ENCODE measurements around the gene TPRA1. TPM values are rescaled to one million over a fixed set of nuclear protein-coding genes. Genes with fewer than 3 reads are reported as not detected.
"Not testable (repeated sequence)": the region's sequence is repeated elsewhere in the genome, so short reads cannot be mapped to it uniquely, and the experiment has no call there.

The TPRA1 gene
- total RNA-seq, 1 donor: 25.6 TPM

- H3K4me3 ChIP-seq (ENCODE audit: low read depth, low read length): no peak overlapping the region
- DNase-seq (ENCODE audit: low read depth): no peak
- no peak for TF ChIP-seq CTCF (IDR thresholded peaks at IDR 0.05; ENCODE audit: insufficient read depth, low read length)
These were observed 56.4 kb downstream of the TPRA1 start for GRCh38 chr3:127534161-127534451.

GRCh38 chr3:127532561-127533203 is 57.9 kb downstream of the TPRA1 start:
- no peak for TF ChIP-seq CTCF (IDR thresholded peaks at IDR 0.05; ENCODE audit: insufficient read depth, low read length)
- H3K4me3 ChIP-seq (ENCODE audit: low read depth, low read length): no peak overlapping the region
- no peak for DNase-seq (ENCODE audit: low read depth)

- DNase-seq (ENCODE audit: low read depth): no peak
- H3K4me3 ChIP-seq (ENCODE audit: low read depth, low read length): no peak overlapping the region
- TF ChIP-seq CTCF (IDR thresholded peaks at IDR 0.05; ENCODE audit: insufficient read depth, low read length): no peak
These were observed 58.7 kb downstream of the TPRA1 start for GRCh38 chr3:127531821-127532220.

GRCh38 chr3:127530863-127531262 is 59.7 kb downstream of the TPRA1 start:
- not testable (repeated sequence) for DNase-seq (ENCODE audit: low read depth); H3K4me3 ChIP-seq (ENCODE audit: low read depth, low read length)

- no peak for TF ChIP-seq CTCF (IDR thresholded peaks at IDR 0.05; ENCODE audit: insufficient read depth, low read length)
- no peak for DNase-seq (ENCODE audit: low read depth)
- no peak overlapping the region for H3K4me3 ChIP-seq (ENCODE audit: low read depth, low read length)
These were observed 61.0 kb downstream of the TPRA1 start for GRCh38 chr3:127529346-127530188.

DNA sequence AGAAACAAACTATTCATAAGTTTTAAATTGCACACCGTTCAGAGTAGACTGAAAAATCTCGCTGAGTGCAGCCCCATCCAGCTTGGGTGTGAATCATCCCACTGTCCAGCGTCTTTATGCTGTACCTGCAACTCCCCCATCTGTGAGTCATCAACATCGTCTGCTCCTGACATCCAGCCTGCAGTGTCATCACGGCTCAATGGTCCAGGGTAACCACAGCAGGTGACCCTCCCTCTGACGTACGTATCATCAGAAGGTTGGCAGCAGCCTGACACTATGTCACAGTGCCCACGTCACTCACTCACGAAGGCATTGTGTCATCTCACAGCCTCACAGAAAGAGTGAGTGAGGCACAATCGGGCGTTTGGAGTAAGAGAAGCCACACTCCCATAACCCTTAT is 65.2 kb downstream of the TPRA1 start:
- no peak for TF ChIP-seq CTCF (IDR thresholded peaks at IDR 0.05; ENCODE audit: insufficient read depth, low read length)
- DNase-seq (ENCODE audit: low read depth): peak; percentile 5
- H3K4me3 ChIP-seq (ENCODE audit: low read depth, low read length): no peak overlapping the region

DNA sequence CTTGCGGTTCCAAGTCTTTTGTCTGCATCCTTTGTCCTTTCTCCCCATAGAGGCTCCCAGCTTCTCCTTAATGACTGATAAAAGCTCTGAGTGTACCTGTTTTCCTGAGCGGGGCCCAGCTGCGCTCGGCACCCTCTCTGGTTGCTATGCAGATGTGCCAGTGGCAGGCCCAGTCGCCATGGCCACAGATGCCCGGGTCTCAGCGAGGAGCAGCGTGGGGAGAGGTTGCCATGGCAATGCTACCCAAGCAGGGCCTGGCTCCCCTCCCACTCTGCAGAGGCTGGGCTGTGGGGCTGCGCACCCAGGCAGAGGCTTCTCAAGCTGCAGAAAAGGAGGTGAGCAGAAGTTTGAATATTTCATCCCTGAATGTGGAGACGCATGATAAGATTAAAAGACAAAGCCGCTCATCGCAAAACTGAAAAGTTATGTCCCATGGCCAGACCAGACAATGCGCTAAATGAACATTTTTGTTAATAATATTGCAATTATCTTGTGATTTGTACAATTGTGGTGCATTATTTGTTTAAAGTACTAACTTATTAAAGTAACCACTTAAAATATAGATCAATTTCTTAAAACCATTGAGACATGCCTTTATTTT is 66.1 kb downstream of the TPRA1 start:
- TF ChIP-seq CTCF (IDR thresholded peaks at IDR 0.05; ENCODE audit: insufficient read depth, low read length): no peak
- DNase-seq (ENCODE audit: low read depth): no peak

More for the DNA sequence above, 66.1 kb downstream of the TPRA1 start:
- H3K4me3 ChIP-seq (ENCODE audit: low read depth, low read length): no peak overlapping the region
